PC-3 (cell line): Measurements from ENCODE around the gene USP54. TPM values are rescaled to one million over a fixed set of nuclear protein-coding genes. Genes with fewer than 3 reads are reported as not detected.

Experiments used
- ATAC-seq: fragments of 200-7000 bp; cut with Tn5 transposase; 2 replicates; pipeline ENCODE4 v1.9.1; 2020; ENCODE audit warnings: mild to moderate bottlenecking, moderate library complexity
- BruUV-seq: library from RNA; stranded (reverse); fragments of 400-500 nt; replicated peaks from 2 replicates; lab custom pipeline; 2021; lab: Mats Ljungman, UMichigan
- CTCF ChIA-PET: fragments of 300-600 bp; sonication (Branson Sonifier 250); formaldehyde crosslinking; loops from one replicate; lab custom pipeline; 2022; ENCODE audit warnings: antibody characterized with exemption; lab: Charles Lee
- POLR2A ChIA-PET: fragments of 300-600 bp; sonication (Branson Sonifier 250); formaldehyde crosslinking; loops from one replicate; lab custom pipeline; 2022; ENCODE audit warnings: antibody characterized with exemption; ENCODE audit not compliant: unreplicated experiment; lab: Charles Lee
- DNase-seq: peaks from one replicate; pipeline ENCODE4 v3.0.0-alpha.2; 2015
- H2AFZ ChIP-seq: fragments of 300-600 bp; sonication (generic); 2 replicates; pipeline ENCODE4 v1.6.0; 2016; ENCODE audit warnings: antibody characterized with exemption, low read length
- H3F3A ChIP-seq: fragments of 300-600 bp; sonication (generic); one replicate; pipeline ENCODE4 v1.6.0; 2017; ENCODE audit warnings: antibody characterized with exemption, low read length, control low read depth, mild to moderate bottlenecking; ENCODE audit not compliant: unreplicated experiment
- H3K27ac ChIP-seq: fragments of 300-600 bp; sonication (generic); 2 replicates; pipeline ENCODE4 v1.5.1; 2016; ENCODE audit warnings: mild to moderate bottlenecking, low read length
- H3K27me3 ChIP-seq: fragments of 300-600 bp; sonication (generic); 2 replicates; pipeline ENCODE4 v1.6.1; 2016; ENCODE audit warnings: low read length, mixed read lengths
- H3K36me3 ChIP-seq: fragments of 300-600 bp; sonication (generic); 2 replicates; pipeline ENCODE4 v1.6.1; 2016; ENCODE audit warnings: low read depth, mixed run types, low read length, mixed read lengths
- H3K4me1 ChIP-seq: fragments of 300-600 bp; sonication (generic); 2 replicates; pipeline ENCODE4 v1.5.1; 2016; ENCODE audit warnings: low read length; ENCODE audit not compliant: insufficient read depth
- H3K4me2 ChIP-seq: fragments of 300-600 bp; sonication (generic); 2 replicates; pipeline ENCODE4 v1.6.0; 2016; ENCODE audit warnings: low read length
- H3K4me3 ChIP-seq: fragments of 300-600 bp; sonication (generic); 2 replicates; pipeline ENCODE4 v1.5.1; 2016; ENCODE audit warnings: mild to moderate bottlenecking, low read length, mixed read lengths
- H3K79me2 ChIP-seq: fragments of 300-600 bp; sonication (generic); 2 replicates; pipeline ENCODE4 v1.6.1; 2017; ENCODE audit warnings: low read length, mixed read lengths
- H3K9ac ChIP-seq: fragments of 300-600 bp; sonication (generic); 2 replicates; pipeline ENCODE4 v1.6.0; 2016; ENCODE audit warnings: mild to moderate bottlenecking, low read length
- H3K9me2 ChIP-seq: fragments of 300-600 bp; sonication (generic); replicated peaks from 2 replicates; pipeline ENCODE4 v1.6.1; 2016; ENCODE audit warnings: mixed run types, low read length, mixed read lengths
- H3K9me3 ChIP-seq: fragments of 300-600 bp; sonication (generic); 2 replicates; pipeline ENCODE4 v1.6.1; 2016; ENCODE audit warnings: low read length, mixed read lengths
- H4K20me1 ChIP-seq: fragments of 300-600 bp; sonication (generic); 2 replicates; pipeline ENCODE4 v1.6.1; 2016; ENCODE audit warnings: low read length, mixed read lengths
- EZH2 ChIP-seq: fragments of 300-600 bp; sonication (generic); IDR thresholded peaks from one replicate; pipeline ENCODE4 v1.6.1; 2017; ENCODE audit warnings: antibody characterized with exemption, mild to moderate bottlenecking, low read length; ENCODE audit not compliant: unreplicated experiment
- EZH2phosphoT487 ChIP-seq: fragments of 300-600 bp; sonication (generic); IDR thresholded peaks from 2 replicates; pipeline ENCODE4 v1.6.1; 2018; ENCODE audit warnings: mild to moderate bottlenecking, antibody characterized with exemption, low read length, borderline replicate concordance
- intact Hi-C: fragments of 100-400 bp; cut with micrococcal nuclease; formaldehyde crosslinking; loops from 2 replicates; pipeline ENCODE4 v1.9.0; 2023
- total RNA-seq: library from RNA; depleted of rRNA; stranded (reverse); fragments of >200 nt; gene quantifications from 2 replicates; pipeline ENCODE4 v1.2.3, GENCODE V29; 2014; rRNA removed
- TF ChIP-seq, protein P1 (sequence below): fragments of 300-600 bp; sonication (generic); conservative IDR thresholded peaks from 2 replicates; pipeline ENCODE4 v1.5.1; 2017; ENCODE audit warnings: antibody characterized with exemption, low read depth, mild to moderate bottlenecking, low read length

The USP54 gene
- total RNA-seq, 1 experiment from 2014 or later: 43.7 TPM

DNA sequence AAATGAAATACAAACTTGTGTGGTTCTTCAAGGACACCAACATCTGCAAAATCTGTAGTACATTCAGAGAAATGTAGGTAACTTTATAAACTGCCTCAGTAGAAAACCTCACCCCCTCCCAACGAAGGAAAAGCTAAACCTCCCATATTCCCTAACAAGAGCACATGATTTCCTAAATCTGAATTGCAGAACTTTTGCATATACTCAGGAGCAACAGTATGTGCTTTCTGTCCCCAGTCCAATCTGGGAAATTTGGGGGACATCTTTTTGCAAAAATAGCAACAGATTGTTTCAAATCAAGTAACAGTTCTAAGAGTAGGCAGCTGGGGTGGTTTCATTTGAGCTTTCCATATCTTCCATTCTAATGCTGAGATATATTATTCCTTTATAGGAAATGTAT, 142.0 kb downstream of the USP54 start:
- ChIA-PET CTCF (no interaction called here), POLR2A (interaction anchor here (0.7 kb wide), 1 partner anchor 654 kb away, joined by 4 read pairs; no protein-coding TSS in a partner anchor)
- H3K4me3 ChIP-seq: no peak overlapping the region
- H3K4me2 ChIP-seq: no peak overlapping the region
- ATAC-seq: no peak
- no peak for DNase-seq
- no peaks in the 10 kb centered on the region for H4K20me1 ChIP-seq
- H3K27me3 ChIP-seq: 0 out of 2 replicates have a peak, but pooled peaks cover 5% of the 10 kb centered on the region
- H3K4me1 ChIP-seq: no peaks in the 10 kb centered on the region
- H3K36me3 ChIP-seq: peaks cover 4% of the 10 kb centered on the region; the same call in 1 of the 2 replicates
- no peak overlapping the region for H2AFZ ChIP-seq
- BruUV-seq: no TSS peak
- no peak for TF ChIP-seq EZH2phosphoT487
- no peak for TF ChIP-seq EZH2
- TF ChIP-seq, protein P1, sequence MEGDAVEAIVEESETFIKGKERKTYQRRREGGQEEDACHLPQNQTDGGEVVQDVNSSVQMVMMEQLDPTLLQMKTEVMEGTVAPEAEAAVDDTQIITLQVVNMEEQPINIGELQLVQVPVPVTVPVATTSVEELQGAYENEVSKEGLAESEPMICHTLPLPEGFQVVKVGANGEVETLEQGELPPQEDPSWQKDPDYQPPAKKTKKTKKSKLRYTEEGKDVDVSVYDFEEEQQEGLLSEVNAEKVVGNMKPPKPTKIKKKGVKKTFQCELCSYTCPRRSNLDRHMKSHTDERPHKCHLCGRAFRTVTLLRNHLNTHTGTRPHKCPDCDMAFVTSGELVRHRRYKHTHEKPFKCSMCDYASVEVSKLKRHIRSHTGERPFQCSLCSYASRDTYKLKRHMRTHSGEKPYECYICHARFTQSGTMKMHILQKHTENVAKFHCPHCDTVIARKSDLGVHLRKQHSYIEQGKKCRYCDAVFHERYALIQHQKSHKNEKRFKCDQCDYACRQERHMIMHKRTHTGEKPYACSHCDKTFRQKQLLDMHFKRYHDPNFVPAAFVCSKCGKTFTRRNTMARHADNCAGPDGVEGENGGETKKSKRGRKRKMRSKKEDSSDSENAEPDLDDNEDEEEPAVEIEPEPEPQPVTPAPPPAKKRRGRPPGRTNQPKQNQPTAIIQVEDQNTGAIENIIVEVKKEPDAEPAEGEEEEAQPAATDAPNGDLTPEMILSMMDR: no peak
- H3K27ac ChIP-seq: no peak overlapping the region
- no peak overlapping the region for H3K9ac ChIP-seq
- no peaks in the 10 kb centered on the region for H3K79me2 ChIP-seq
- H3K9me2 ChIP-seq: no peaks in the 10 kb centered on the region
- no peaks in the 10 kb centered on the region for H3K9me3 ChIP-seq
- intact Hi-C loops: no loop called here
- no peaks in the 10 kb centered on the region for H3F3A ChIP-seq

DNA sequence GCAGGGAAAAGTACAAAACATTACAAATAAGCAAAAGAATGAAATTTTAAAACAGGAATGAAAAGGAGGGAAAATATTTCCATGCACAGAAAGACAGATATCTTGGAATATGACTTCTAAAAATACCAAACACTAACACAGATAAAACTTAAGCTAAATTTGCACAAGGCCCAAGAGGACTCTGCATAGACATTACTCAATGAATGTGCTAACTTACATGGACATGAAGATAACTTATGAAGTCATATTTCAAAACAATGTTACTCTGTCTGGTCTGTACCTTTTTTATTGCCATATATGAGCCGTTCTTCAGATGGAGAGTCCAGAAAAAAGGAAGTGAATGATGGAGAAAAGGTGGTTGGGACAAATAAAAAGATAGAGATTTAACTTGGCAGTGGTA, 142.8 kb downstream of the USP54 start:
- Histone ChIP-seq H3K9me2 (no peaks in the 10 kb centered on the region), H3K4me3 (no peak overlapping the region), H3K9ac (no peak overlapping the region), H3K4me2 (no peak overlapping the region), H3K27ac (no peak overlapping the region), H3F3A (no peaks in the 10 kb centered on the region), H3K9me3 (no peaks in the 10 kb centered on the region), H4K20me1 (no peaks in the 10 kb centered on the region), H2AFZ (no peak overlapping the region), H3K79me2 (no peaks in the 10 kb centered on the region), H3K27me3 (0 out of 2 replicates have a peak, but pooled peaks cover 5% of the 10 kb centered on the region), H3K4me1 (no peaks in the 10 kb centered on the region), H3K36me3 (peaks cover 4% of the 10 kb centered on the region; the same call in 1 of the 2 replicates)
- DNase-seq (no peak), ATAC-seq (no peak)
- CTCF ChIA-PET: no interaction called here
- BruUV-seq: no TSS peak
- no peak for TF ChIP-seq EZH2phosphoT487
- TF ChIP-seq EZH2: no peak
- TF ChIP-seq, protein P1: no peak
- POLR2A ChIA-PET: no interaction called here
- intact Hi-C loops: no loop called here

Other genes with a start within 250 kb of the USP54 start
- gene CFAP70, start 232.5 kb downstream of the USP54 start, total RNA-seq: 0.73 and 0.92 TPM in 2 replicates
- 478 and 561 TPM in 2 replicates for gene ANXA7, start 177.3 kb downstream of the USP54 start, total RNA-seq
- gene MSS51, start 157.8 kb downstream of the USP54 start, total RNA-seq: 3.2 and 3.5 TPM in 2 replicates
- gene PPP3CB, start 95.3 kb downstream of the USP54 start, total RNA-seq: 43.8 and 66.5 TPM in 2 replicates
- gene MYOZ1, start 50.1 kb upstream of the USP54 start, total RNA-seq: 0.17 TPM in 1 of 2 replicates, not detected in the other
- gene SYNPO2L, start 64.7 kb upstream of the USP54 start, total RNA-seq: 0.06 TPM in 1 of 2 replicates, not detected in the other
- 15.0 and 18.2 TPM in 2 replicates for gene AGAP5, start 106.8 kb upstream of the USP54 start, total RNA-seq
- gene SEC24C, start 153.0 kb upstream of the USP54 start, total RNA-seq: 285 and 325 TPM in 2 replicates
- gene CHCHD1, start 190.7 kb upstream of the USP54 start, total RNA-seq: 199 and 238 TPM in 2 replicates
- 152 and 173 TPM in 2 replicates for gene ZSWIM8, start 194.3 kb upstream of the USP54 start, total RNA-seq
- gene NDST2, start 220.3 kb upstream of the USP54 start, total RNA-seq: 53.0 and 89.9 TPM in 2 replicates